A549 (cell line): ENCODE data around the gene MBLAC1. TPM values are rescaled to one million over a fixed set of nuclear protein-coding genes. Genes with fewer than 3 reads are reported as not detected.

Experiments used
- ATAC-seq, 2 experiments: fragments of 200-7000 bp in 1 of 2; fragments of >200 bp in 1 of 2; cut with Nextera tagmentation in 1 of 2; cut with Tn5 transposase in 1 of 2; 3 replicates each; pipeline versions ENCODE4 v1.8.0 to v1.9.1; 2018 to 2020; ENCODE audit warnings: mild to moderate bottlenecking in 1 of 2, moderate library complexity in 1 of 2
- CTCF ChIA-PET: fragments of 300-600 bp; sonication (Branson Sonifier 250); formaldehyde crosslinking; extraction: SDS; loops from one replicate; lab custom pipeline; 2021; ENCODE audit warnings: antibody characterized with exemption, inconsistent platforms; lab: Yijun Ruan, JAX
- POLR2A ChIA-PET: fragments of 350-600 bp; formaldehyde crosslinking; extraction: SDS; loops from one replicate; lab custom pipeline; 2021; ENCODE audit warnings: antibody characterized with exemption, inconsistent platforms; lab: Yijun Ruan, JAX
- DNase-seq, 2 experiments: peaks; one replicate each; pipeline versions ENCODE4 v3.0.0 to v3.0.0-alpha.2; 2011 to 2016; ENCODE audit warnings: low read depth in 1 of 2, low spot score in 1 of 2
- FAIRE-seq: peaks from 2 replicates; lab custom pipeline; 2011; peaks lifted over from hg19 to GRCh38; lab: Jason Lieb, UNC
- H3K27ac ChIP-seq, 2 experiments: fragments of >200 bp; sonication (Bioruptor Twin); formaldehyde crosslinking; 3 replicates each; pipeline ENCODE4 v1.5.1; 2016 to 2017
- H3K4me1 ChIP-seq: fragments of >200 bp; sonication (Bioruptor Twin); formaldehyde crosslinking; 3 replicates; pipeline ENCODE4 v1.6.1; 2016
- H3K4me2 ChIP-seq: fragments of >200 bp; sonication (Bioruptor Twin); formaldehyde crosslinking; 3 replicates; pipeline ENCODE4 v1.6.1; 2016
- H3K4me3 ChIP-seq: fragments of >200 bp; sonication (Bioruptor Twin); formaldehyde crosslinking; 3 replicates; pipeline ENCODE4 v1.5.1; 2016
- H3K9me3 ChIP-seq: fragments of >200 bp; sonication (Bioruptor Twin); formaldehyde crosslinking; 3 replicates; pipeline ENCODE4 v1.6.1; 2016
- CBX2 ChIP-seq: fragments of 200-600 bp; sonication (generic); IDR thresholded peaks from 2 replicates; pipeline ENCODE4 v1.6.1; 2016; ENCODE audit warnings: low read depth, mild to moderate bottlenecking, borderline replicate concordance
- CBX8 ChIP-seq: fragments of 200-600 bp; sonication (generic); IDR thresholded peaks from 2 replicates; pipeline ENCODE4 v1.6.1; 2016
- CHD4 ChIP-seq: fragments of 200-600 bp; sonication (generic); IDR thresholded peaks from 2 replicates; pipeline ENCODE4 v1.6.1; 2016; ENCODE audit warnings: antibody characterized with exemption, mild to moderate bottlenecking, borderline replicate concordance
- CTCF ChIP-seq: fragments of >200 bp; sonication (Bioruptor Twin); formaldehyde crosslinking; IDR thresholded peaks from 3 replicates; pipeline ENCODE4 v1.5.1; 2016
- EHMT2 ChIP-seq: fragments of 200-600 bp; sonication (generic); IDR thresholded peaks from 2 replicates; pipeline ENCODE4 v1.6.1; 2016; ENCODE audit warnings: antibody characterized with exemption, low read depth, mild to moderate bottlenecking, moderate library complexity
- FOSL2 ChIP-seq, 2 experiments: fragments of 450-650 bp in 1 of 2; fragments of >200 bp in 1 of 2; sonication (Bioruptor Twin) in 1 of 2; formaldehyde crosslinking; IDR thresholded peaks; 2 replicates each; pipeline versions ENCODE4 v1.5.0 to v1.6.1; 2016 to 2020; ENCODE audit warnings: mild to moderate bottlenecking in 1 of 2, moderate library complexity in 1 of 2
- FOXS1 ChIP-seq: fragments of 250-450 bp; sonication (Bioruptor Pico); IDR thresholded peaks from 2 replicates; pipeline ENCODE4 v1.5.0; 2020; ENCODE audit warnings: mild to moderate bottlenecking, moderate library complexity
- HDAC2 ChIP-seq: fragments of 200-600 bp; sonication (generic); IDR thresholded peaks from 2 replicates; pipeline ENCODE4 v1.6.1; 2016
- HMGXB4 ChIP-seq: fragments of 250-450 bp; sonication (Bioruptor Pico); IDR thresholded peaks from 2 replicates; pipeline ENCODE4 v1.5.0; 2021; ENCODE audit warnings: mild to moderate bottlenecking, moderate library complexity, borderline replicate concordance
- JUN ChIP-seq, 2 experiments: fragments of >200 bp; sonication (Bioruptor Twin); formaldehyde crosslinking; IDR thresholded peaks; 2 replicates in 1 of 2; 3 replicates in 1 of 2; pipeline ENCODE4 v1.6.1; 2016 to 2017
- KDM1A ChIP-seq: fragments of 200-600 bp; sonication (generic); IDR thresholded peaks from 2 replicates; pipeline ENCODE4 v1.6.1; 2016; ENCODE audit warnings: low read depth, mild to moderate bottlenecking
- MAFK ChIP-seq: fragments of 450-650 bp; IDR thresholded peaks from 2 replicates; pipeline ENCODE4 v1.6.1; 2014; ENCODE audit not compliant: partially characterized antibody
- NR3C1 ChIP-seq: fragments of >200 bp; sonication (Bioruptor Twin); formaldehyde crosslinking; IDR thresholded peaks from 3 replicates; pipeline ENCODE4 v1.6.1; 2017
- REST ChIP-seq: fragments of 200-600 bp; sonication (generic); IDR thresholded peaks from 2 replicates; pipeline ENCODE4 v1.6.1; 2016; ENCODE audit warnings: antibody characterized with exemption, mild to moderate bottlenecking, moderate library complexity
- SREBF2 ChIP-seq: fragments of 450-650 bp; IDR thresholded peaks from 2 replicates; pipeline ENCODE4 v1.6.1; 2014; ENCODE audit warnings: mild to moderate bottlenecking, moderate library complexity
- ZSCAN20 ChIP-seq: fragments of 250-450 bp; sonication (Bioruptor Pico); IDR thresholded peaks from 2 replicates; pipeline ENCODE4 v1.8.0; 2022; ENCODE audit warnings: mild to moderate bottlenecking, moderate library complexity
- WGBS: methylation state at CpG from one replicate; pipeline ENCODE4 v1.1.6; 2017; ENCODE audit errors: missing lambda C conversion rate; 5-methylcytosine and 5-hydroxymethylcytosine counted together
- polyA plus RNA-seq, 4 experiments: library from polyadenylated mRNA; depleted of rRNA in 3 of 4; stranded (reverse); fragments of >200 nt; fragmentation: RNase III in 1 of 4; extraction: RNeasy Plus Mini Kit Qiagen cat#74134 plus additional on column Dnase treatment in 1 of 4; gene quantifications; 2 replicates in 3 of 4; 3 replicates in 1 of 4; pipeline ENCODE4 v1.2.3, GENCODE V29; 2011 to 2017
- TF ChIP-seq, protein P1 (sequence below): fragments of 150-350 bp; IDR thresholded peaks from 2 replicates; pipeline ENCODE4 v1.6.1; 2014; ENCODE audit warnings: low read depth, mild to moderate bottlenecking, low read length
- TF ChIP-seq, protein P2 (sequence below): fragments of 450-650 bp; IDR thresholded peaks from 2 replicates; pipeline ENCODE4 v1.6.1; 2014; ENCODE audit warnings: antibody characterized with exemption

The MBLAC1 gene
- polyA plus RNA-seq, 2 of the 4 experiments (the other 2 are of a cell fraction), result 0.63 to 2.6 TPM

DNA sequence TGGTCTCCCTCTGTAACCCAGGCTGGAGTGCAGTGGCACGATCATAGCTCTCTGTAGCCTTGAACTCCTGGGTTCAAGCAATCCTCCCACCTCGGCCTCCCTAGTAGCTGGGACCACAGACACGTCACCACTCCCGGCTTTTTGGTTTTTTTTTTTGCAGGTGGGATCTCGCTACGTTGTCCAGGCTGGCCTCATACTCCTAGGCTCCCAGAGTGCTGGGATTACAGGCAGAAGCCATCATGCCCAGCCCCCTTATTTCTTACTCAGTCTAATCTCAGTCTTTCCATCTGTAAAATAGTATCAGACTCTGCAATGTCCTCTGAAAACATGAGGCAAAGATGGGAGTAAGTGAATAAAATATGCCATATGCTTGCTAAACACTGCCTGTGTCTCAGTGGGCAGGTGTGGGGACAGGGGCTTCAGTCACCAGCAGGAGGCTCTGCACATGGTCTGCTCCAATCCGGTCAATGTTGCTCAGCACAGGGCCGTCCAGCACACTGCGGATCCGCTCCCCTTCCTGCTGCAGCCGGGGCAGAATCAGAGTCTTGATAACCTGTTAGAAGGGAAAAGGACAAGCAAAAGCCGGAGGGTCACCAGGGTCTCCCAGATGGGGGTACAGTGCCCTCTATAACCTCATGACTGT is 17.1 kb upstream of the MBLAC1 start:
- ATAC-seq, result peak; percentile 42 to 67; a peak in 3 of 6 replicates
- POLR2A ChIA-PET, result no interaction called here
- H3K4me2 ChIP-seq, result no peak overlapping the region
- H3K9me3 ChIP-seq, result no peaks in the 10 kb centered on the region
- TF ChIP-seq FOXS1 (CRISPR knock-in tag), result no peak
- no peak for TF ChIP-seq MAFK
- no peak for TF ChIP-seq CHD4
- TF ChIP-seq HDAC2, result no peak
- no peak for TF ChIP-seq SREBF2
- no peak for TF ChIP-seq FOSL2 (IDR thresholded peaks at IDR 0.05)
- TF ChIP-seq FOSL2 (CRISPR knock-in tag; IDR thresholded peaks at IDR 0.05), result no peak
- TF ChIP-seq EHMT2, result no peak
- TF ChIP-seq KDM1A, result no peak
- TF ChIP-seq, protein P1, sequence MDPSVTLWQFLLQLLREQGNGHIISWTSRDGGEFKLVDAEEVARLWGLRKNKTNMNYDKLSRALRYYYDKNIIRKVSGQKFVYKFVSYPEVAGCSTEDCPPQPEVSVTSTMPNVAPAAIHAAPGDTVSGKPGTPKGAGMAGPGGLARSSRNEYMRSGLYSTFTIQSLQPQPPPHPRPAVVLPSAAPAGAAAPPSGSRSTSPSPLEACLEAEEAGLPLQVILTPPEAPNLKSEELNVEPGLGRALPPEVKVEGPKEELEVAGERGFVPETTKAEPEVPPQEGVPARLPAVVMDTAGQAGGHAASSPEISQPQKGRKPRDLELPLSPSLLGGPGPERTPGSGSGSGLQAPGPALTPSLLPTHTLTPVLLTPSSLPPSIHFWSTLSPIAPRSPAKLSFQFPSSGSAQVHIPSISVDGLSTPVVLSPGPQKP, result no peak
- TF ChIP-seq ZSCAN20 (CRISPR knock-in tag), result no peak
- TF ChIP-seq NR3C1, result no peak
- TF ChIP-seq CBX8, result no peak
- no peak for TF ChIP-seq CTCF
- TF ChIP-seq REST, result no peak
- TF ChIP-seq, protein P2, sequence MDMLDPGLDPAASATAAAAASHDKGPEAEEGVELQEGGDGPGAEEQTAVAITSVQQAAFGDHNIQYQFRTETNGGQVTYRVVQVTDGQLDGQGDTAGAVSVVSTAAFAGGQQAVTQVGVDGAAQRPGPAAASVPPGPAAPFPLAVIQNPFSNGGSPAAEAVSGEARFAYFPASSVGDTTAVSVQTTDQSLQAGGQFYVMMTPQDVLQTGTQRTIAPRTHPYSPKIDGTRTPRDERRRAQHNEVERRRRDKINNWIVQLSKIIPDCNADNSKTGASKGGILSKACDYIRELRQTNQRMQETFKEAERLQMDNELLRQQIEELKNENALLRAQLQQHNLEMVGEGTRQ, result no peak
- no peak for TF ChIP-seq HMGXB4 (CRISPR knock-in tag)
- no peak for TF ChIP-seq JUN (IDR thresholded peaks at IDR 0.05)
- TF ChIP-seq CBX2, result no peak
- TF ChIP-seq, all 56 proteins: peak for 0
- WGBS, result 87% methylated on average over 12 of the region's 12 CpGs
- DNase-seq, result no peak
- CTCF ChIA-PET, result interaction anchor here (0.6 kb wide), 1 partner anchor 174 kb away, joined by 4 read pairs; no protein-coding TSS in a partner anchor
- H3K4me1 ChIP-seq, result no peaks in the 10 kb centered on the region
- no peak for FAIRE-seq
- no peak overlapping the region for H3K4me3 ChIP-seq
- H3K27ac ChIP-seq, result no peak overlapping the region
